Muscle of arm (tissue), 12 donors: ENCODE measurements around the gene GAS7. TPM values are rescaled to one million over a fixed set of nuclear protein-coding genes. Genes with fewer than 3 reads are reported as not detected.
A peak's percentile ranks its signal among the peaks of the same experiment; 100 is the strongest.

Experiments
- DNase-seq: peaks from one replicate; pipeline ENCODE4 v3.0.0-alpha.2; 2013
- polyA plus RNA-seq, 12 donors: library from polyadenylated mRNA; unstranded; fragments of 120-200 nt; gene quantifications; one replicate each; pipeline ENCODE4 v1.2.1, GENCODE V29; 2013; ENCODE audit not compliant: insufficient read length in 12 of 12

GAS7 gene
- polyA plus RNA-seq, 12 donors, result 49.1 to 97.0 (median 61.1) TPM; not detected in 1

- DNase-seq, result peak; percentile 48
These were observed 144.4 kb downstream of the GAS7 start for GRCh38 chr17:10053782-10054540.

GRCh38 chr17:10052106-10052813, 146.1 kb downstream of the GAS7 start:
- no peak for DNase-seq

GRCh38 chr17:10051112-10051511, 147.3 kb downstream of the GAS7 start:
- no peak for DNase-seq

- DNase-seq, result peak; percentile 77
These were observed 147.8 kb downstream of the GAS7 start for GRCh38 chr17:10050597-10051101.

- DNase-seq, result no peak
These were observed 149.6 kb downstream of the GAS7 start for GRCh38 chr17:10048629-10049350.

GRCh38 chr17:10046786-10047785, 151.3 kb downstream of the GAS7 start:
- DNase-seq, result no peak

- no peak for DNase-seq
These were observed 152.3 kb downstream of the GAS7 start for GRCh38 chr17:10045871-10046658.

GRCh38 chr17:10042589-10043244, 155.7 kb downstream of the GAS7 start:
- DNase-seq, result no peak

GRCh38 chr17:10041916-10042588, 156.4 kb downstream of the GAS7 start:
- no peak for DNase-seq

GRCh38 chr17:10041287-10041612, 157.2 kb downstream of the GAS7 start:
- no peak for DNase-seq

GRCh38 chr17:10036511-10037061, 161.8 kb downstream of the GAS7 start:
- peak; percentile 72 for DNase-seq

- DNase-seq, result peak; percentile 78
These were observed 162.5 kb downstream of the GAS7 start for GRCh38 chr17:10035885-10036284.

- peak; percentile 80 for DNase-seq
These were observed 163.5 kb downstream of the GAS7 start for GRCh38 chr17:10034719-10035475.

- peak; percentile 49 for DNase-seq
These were observed 164.4 kb downstream of the GAS7 start for GRCh38 chr17:10033959-10034358.

GRCh38 chr17:10033449-10033848, 165.0 kb downstream of the GAS7 start:
- DNase-seq, result no peak

- DNase-seq, result no peak
These were observed 166.1 kb downstream of the GAS7 start for GRCh38 chr17:10032118-10032852.

GRCh38 chr17:10031606-10032005, 166.8 kb downstream of the GAS7 start:
- no peak for DNase-seq
